ENCODE data around the gene CFAP90.

Gene CFAP90

DNA sequence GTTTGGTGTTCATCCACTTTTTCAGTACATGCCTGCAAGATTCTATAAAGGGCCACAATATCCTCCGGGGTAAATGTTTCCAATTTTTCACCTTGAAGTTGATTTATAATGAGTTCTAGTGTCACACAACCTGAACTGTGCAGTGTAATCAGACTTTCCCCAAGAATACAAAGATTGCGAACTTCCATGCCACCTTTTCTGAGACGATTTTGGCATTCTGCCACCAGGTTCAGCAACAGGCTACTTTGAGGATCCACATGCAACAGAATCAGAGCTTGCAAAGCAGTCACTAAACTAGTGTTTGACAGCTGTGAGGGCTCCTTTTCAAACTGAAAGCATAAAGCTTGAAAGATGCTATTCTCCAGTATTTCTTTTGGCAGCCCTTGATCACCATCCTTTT lies 16.3 kb upstream of the CFAP90 start:
- DNase-seq: no peak

DNA sequence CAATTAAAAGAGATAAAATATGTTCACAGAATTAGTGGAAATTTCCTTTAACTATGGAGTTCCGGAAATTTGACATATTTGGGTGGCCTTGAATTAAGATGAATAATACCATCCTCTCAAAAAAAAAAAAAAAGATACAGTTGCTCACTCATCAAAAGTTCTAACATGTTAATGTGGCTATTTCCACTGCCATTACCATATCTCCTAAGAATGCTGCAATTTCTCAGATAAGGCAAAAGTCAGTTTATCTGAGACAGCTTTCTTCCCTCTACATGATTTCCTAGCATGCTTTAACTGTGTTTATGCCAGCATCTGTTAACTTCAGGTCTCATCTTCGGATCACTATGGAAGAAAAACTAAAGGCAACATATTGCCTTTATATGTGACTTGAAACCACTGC lies 15.3 kb upstream of the CFAP90 start:
- DNase-seq: no peak

DNA sequence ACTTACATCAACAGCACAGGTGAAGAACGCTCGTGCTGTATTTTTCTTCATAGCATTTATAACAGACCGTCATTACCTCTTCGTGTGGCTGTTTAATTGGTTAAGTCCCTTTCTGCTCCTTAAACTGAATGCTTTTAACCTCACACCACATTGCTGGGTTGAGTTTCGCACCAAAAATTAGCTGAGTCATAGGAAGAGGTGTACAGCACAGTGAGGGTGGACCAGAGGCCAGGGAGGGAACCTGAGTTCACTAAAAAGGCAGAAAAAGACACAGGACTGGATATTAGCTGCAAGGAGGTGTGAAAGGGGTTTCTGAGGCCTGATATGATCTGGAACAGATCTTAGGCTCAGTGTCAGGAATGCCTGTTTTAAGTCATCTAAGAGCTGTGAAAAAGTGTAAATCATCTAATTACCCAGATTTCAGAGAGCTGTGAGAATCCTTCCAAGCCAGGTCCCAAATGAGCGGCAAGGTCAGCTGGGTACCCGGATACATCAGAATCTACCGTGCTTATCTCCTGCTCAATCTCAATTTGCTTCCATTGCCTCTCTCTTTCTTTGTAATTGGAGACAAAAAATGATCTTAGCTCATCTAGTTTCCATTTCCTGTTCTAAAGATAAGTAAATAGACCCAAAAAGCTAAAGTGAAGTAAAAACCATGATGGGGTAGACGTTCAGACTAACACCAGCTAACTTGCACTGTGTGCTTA lies 7.1 kb upstream of the CFAP90 start:
- no peak for DNase-seq

DNA sequence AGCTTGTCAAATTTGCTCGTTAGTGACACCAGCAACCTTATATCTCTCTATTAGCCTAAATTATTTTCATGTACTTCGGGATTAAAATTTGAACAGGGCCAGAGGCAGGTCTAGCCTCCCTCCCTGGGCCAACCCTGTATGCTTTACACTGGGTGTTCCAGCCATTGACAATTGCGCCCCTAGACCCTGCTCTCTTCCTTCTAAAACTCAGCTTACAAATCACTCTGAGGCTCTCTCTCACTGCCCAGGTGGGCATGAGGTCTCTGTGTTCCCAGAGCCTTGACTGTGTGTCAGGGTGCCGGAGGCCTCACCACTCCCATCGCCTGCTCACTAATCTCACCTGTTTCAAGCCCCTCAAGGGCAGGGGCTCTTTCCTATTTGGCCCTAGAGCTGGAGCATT lies 6.4 kb upstream of the CFAP90 start:
- DNase-seq: no peak

DNA sequence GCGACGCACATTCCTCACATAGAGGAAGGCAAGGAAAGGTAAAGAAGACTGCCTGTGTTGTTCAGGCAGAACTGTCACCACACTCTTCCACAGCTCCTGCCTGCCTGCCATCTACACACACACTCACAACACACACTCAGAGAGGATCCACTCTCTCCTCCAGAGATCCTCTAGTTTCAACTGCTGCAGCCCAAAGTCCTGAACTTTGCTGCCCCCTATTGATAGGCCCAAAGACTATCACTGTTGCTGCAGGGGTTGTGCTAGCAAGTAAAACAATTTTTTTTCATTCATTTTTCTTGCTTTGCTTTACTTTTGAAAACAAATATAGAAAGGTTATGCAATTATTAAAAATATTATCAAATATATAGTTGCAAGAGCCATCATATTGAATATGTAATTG lies 5.9 kb upstream of the CFAP90 start:
- DNase-seq: no peak

DNA sequence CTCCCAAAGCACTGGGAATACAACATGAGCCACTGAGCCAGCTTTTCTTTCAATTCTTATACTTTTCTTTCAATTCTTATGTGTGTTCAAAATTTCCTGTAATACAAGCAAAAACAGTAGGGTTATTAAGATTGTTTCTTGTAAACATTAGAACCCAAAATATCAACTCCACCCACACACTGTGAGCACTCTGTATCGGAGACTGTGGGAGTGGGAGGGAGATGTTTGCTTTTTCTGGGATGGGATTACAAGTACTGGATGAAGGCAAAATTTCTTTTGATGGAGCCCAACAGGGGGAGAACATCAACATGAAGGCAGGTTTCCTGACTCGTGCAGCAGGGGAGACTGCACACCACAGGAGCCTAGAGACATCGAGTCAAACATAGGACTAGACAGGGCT lies 4.7 kb upstream of the CFAP90 start:
- no peak for DNase-seq

DNA sequence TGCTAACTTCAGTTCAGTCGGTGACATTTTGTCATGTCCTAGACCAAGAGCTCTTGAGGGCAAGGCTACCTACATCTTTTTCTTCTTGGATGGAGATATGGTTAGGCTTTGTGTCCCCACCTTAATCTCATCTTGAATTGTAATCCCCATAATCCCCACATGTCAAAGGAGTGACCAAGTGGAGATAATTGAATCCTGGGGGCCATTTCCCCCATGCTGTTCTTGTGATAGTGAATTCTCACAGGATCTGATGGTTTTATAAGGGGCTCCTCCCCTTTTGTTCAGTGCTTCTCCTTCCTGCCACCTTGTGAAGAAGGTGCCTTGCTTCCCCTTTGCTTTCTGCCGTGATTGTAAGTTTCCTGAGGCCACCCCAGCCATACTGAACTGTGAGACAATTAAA lies 2.1 kb upstream of the CFAP90 start:
- DNase-seq: no peak

DNA sequence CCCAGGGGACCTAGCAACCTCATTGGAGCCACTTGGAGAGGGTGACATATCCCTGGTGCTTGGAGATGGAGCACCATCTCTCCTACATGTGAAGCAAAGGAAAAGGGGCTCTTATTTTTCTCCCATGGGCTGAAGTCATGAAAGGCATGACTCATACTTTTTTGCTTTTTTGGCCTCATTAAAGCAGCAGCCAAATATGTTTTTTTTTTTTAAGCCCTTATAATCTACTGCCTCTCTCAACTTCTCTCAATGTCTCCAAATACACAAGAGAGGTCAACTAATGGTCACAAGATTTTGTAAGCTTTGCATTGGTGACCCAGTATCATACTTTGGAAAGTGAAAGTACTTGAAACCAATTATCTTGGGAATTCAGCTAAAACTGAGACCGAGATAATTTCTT lies 1.6 kb upstream of the CFAP90 start:
- no peak for DNase-seq

DNA sequence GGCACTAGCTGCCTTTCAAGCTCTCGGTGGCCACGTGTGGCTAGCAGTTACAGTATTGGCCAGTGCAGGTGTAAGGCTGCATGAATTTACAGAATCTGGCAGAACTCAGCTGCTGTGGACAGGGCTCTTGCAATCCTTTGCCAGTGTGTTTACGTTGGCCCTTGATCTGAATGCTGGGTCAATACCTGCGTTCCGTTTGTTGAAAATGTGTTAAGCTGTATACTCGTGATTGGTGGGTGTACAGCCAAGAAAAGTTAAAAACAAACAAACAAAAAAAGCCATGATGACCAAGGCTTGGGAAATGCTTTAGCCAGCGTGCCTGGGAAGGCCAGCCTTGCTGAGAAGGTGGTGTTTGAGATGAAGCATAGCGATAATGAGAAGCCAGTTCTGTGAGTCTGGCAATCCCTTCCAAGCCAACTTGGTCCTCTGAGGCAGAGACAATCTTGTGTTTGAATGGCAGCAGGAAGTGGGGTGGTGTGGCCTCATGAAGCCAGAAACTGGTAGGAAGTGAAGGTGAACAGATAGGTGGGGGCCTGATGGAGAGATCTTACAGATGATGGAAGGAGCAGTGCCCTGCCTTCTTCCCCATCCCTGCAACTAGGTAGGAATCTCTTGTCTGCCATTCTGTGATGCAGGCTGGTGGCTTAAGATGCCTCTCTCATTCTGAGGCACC lies 820 bp upstream of the CFAP90 start:
- no peak for DNase-seq

DNA sequence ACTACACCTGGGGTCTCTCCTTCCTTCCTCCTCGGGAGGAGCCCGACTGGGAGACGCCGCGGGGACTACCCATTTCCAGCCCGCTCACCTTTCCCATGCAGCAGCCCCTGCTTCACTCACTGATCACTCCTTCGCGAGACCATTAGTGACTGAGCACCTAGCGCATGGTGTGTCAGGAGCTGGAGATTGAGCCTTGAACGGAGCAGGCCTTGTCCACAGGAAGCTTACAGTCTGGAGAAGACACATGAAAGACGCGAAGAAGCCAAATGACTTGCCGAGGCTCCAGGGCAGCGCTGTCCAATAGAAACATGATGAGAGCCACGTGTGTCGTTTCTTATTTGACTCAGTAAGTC lies 283 bp upstream of the CFAP90 start:
- no peak for DNase-seq

DNA sequence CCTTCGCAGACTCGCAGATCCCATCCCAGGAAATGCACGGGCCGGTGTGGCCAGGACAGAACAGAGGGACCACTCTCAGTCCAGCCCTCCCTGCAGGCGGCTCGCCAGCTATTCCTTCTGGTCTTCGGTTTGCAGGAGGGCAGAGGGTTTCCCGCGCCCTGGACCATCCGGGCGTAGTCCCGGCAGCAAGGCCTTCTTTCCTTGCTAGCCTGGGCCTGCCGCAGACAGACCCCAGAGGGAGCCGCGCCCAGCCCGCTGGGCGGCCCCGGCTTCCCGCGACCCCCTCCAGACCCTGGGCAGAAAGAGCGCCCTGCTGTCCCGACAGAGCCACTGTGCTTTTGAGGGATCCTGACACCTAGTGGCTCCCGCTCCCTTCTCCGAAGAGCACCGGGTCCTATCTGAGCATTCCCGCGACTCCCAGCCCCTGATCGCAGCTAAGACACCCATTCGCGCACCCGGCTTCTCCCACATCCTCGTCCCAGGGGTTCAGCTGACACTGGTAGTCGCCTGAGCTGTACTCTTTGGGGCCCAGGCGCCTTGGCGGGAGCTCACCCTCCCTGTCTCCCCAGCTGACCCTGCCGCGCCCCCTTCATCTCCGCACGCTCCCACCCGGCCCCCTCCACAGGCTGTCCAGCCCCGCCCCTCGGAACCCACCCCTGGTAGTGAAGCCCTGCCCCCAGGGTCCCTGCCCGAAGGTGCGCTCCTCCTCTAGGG lies 1.1 kb downstream of the CFAP90 start:
- DNase-seq: no peak

DNA sequence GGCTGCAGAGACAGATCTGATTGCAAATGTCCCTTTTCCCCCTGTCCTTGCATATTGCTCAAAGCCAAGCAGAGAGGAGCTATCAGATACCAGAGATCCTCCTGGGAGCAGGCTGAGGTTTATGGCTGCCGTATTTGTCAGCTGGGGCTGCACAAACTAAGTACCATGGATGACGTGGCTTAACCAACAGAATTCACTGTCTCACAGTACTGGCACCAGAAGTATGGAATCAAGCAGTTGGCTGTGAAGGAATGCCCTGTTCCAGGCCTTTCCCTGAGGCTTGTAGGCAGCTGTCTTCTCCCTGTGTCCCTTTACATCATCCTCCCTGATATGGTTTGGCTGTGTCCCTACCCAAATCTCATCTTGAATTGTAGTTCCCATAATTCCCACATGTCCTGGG lies 2.6 kb downstream of the CFAP90 start:
- no peak for DNase-seq

DNA sequence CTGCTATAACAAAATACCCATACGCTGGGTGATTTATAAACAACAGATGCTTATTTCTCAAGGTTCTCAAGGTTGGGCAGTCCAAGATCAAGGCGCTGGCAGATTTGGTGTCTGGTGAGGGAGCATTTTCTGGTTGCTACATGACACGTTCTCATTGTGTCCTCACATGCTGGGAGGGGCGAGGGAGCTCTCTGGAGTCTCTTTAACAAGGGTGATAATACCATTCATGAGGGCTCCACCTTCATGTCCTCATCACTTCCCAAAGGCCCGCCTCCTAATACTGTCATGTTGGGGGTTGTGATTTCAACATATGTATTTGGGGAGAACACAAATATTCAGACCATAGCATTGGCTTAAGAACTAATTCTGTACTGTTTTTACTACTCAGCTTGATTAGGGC lies 4.6 kb downstream of the CFAP90 start:
- no peak for DNase-seq

DNA sequence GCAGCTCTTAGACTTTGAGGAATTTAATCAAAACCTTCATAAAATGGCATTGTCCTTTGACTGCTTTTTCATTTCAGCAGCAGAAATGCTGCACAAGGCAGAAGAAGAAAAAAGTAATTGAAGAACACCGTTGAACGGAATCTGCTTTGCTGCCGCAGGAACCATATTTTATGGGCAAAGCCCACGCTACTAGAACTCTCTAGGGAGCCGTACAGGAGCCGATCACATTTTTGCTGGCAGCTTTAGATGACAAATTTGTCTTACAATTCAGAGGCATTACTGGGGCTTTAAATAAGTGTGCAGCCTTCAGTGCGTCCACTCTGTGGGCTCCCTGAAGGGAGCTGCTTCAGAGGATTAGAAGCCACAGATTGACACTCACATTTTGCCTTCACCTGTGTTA lies 5.4 kb downstream of the CFAP90 start:
- no peak for DNase-seq

DNA sequence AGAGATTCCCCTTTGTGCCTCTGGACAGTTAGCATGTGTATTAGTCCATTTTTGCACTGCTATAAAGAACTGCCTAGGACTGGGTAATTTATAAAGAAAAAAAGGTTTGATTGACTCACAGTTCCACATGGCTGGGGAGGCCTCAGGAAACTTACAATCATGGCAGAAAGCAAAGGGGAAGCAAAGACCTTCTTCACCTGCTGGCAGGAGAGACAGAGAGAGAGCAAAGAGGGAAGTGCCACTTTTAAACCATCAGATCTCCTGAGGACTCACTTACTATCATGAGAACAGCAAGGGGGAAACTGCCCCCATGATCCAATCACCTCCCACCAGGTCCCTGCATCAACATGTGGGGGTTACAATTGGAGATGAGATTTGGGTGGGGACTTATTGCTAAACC lies 6.0 kb downstream of the CFAP90 start:
- no peak for DNase-seq

DNA sequence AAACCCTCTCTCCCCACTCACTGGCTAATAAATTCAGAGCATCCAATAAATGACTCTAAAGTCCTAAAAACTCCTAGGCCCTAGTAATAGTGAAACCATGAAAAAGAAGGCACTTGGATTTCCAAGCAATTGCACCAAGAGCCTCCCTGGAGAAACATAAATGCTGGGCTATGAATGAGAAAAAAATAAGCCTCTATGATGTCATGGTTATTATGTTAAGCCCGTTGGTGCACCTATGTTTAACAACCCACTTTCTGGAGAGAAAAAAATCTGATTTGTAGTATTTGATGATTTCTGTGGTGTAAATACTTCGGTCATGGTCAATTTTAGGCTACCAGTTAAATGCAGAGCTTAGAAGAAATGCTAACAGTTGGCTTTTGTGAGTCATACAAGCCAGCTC lies 8.4 kb downstream of the CFAP90 start:
- DNase-seq: no peak

DNA sequence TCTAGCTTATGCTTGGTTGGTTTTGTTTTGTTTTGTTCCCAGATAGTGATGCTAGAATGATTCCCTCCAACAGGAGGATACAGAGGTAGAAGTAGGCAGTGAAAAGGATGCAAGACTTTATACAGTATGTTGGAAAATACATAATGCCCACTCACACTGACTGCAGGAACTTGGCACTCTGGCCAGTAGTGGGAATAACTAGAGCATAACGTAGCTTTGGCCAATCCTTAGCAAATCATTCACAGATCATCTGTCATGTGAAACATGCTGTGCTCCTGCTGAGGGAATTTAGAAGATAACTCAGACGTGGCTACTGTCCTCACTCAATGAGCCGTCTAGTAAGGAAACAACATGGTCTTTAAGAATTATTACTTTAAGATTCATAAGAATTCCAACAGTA lies 13.5 kb downstream of the CFAP90 start:
- DNase-seq: no peak

DNA sequence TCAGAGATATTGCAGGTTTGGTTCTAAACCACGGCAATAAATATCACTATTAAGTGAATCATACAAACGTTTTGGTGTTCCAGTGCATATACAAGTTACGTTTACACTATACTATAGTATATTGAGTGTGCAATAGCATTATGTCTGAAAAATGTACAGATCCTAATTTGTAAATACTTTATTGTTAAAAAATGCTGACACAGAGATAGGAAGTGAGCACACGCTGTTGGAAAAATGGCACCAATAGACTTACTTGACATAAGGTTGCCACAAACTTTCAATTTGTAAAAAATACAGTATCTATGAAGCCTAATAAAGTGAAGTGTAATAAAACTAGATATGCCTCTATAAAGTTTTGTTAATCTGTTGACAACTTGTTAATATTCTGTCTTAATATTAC lies 16.0 kb downstream of the CFAP90 start:
- no peak for DNase-seq

DNA sequence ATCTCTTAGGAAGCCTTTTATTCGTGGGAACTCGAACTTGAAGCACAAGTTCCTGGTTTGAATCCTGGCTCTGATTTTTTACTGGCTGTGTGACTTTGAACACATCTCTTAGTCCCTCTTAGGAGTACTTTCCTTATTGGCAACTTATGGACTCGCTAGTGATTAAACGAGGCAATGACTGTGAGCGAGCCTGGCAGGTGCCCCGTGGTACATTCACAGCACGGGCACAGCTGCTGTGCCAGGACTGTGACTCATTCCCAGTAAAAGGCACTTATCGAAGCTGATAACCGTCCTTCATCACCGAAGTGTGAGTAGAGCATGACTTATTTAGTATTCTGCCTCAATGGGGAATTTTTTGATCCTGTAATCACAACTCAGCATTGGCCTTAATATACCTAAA lies 22.7 kb downstream of the CFAP90 start:
- no peak for DNase-seq

DNA sequence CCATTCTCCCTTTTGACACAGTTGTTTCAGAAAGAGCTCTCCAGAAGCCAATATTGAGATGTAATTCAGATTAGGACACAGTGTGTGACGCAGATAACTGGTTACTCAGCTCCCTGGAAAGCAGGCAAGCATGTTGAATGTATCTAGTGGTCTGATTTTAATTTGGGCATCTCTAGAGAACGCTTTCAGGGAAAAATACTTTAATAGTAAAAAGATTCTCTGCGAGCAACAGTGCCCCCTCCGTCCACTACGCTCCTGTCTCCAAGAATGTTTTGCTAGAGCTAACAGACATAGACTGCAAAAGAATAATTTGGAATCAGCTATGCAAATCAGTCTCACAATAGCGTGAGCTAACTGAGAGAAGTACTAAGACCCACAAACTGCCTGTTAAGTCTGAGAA lies 23.3 kb downstream of the CFAP90 start:
- DNase-seq: peak; percentile 17

DNA sequence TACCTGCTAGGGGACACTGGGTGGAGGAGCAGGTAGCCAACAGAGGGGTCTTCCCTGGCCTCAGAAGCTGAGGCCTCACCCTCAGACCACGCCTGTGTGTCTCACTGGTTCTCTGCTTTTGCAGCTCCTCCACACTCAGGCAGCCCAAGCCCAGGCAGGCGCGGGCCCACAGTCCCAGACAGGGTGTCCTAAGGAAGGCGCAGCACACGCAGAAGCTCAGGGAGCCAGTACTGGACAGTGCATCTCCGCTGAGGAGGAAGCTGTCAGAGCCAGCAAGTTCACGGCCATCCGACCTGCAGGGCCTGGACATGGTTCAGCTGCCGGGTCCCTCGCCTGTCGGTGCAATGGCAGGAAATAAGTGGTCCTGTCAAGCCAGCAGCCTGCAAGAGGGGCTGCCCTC lies 25.3 kb downstream of the CFAP90 start:
- DNase-seq: no peak

DNA sequence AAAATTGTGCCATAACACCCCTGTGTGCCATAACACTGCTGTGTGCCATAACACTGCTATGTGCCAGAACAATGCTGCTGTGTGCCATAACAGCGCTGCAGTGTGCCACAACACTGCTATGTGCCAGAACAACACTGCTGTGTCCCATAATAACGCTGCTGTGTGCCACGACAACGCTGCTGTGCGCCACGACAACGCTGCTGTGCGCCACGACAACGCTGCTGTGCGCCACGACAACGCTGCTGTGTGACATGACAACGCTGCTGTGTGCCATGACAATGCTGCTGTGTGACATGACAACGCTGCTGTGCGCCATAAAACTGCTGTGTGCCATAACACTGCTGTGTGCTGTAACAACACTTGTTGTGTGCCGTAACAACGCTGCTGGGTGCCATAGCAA lies 25.9 kb downstream of the CFAP90 start:
- no peak for DNase-seq

DNA sequence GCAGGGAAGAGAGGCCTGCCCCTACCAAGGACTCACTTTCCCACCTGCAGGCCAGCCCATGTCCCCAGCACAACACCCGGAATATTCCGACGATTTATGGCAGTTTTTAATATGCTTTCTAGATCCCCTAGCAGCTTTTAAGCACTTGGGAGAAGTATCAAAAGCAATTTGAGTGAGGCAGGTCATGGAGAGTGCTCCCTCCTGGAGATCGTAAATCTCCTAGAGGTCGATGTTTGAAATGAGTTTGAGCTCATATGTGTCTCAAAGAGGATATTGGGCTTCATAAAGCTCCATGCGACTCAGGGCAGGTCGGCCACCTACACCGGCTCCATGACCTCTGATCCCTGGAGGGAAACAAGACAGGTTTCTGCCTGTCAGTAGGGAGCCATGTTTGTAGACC lies 27.3 kb downstream of the CFAP90 start:
- no peak for DNase-seq

DNA sequence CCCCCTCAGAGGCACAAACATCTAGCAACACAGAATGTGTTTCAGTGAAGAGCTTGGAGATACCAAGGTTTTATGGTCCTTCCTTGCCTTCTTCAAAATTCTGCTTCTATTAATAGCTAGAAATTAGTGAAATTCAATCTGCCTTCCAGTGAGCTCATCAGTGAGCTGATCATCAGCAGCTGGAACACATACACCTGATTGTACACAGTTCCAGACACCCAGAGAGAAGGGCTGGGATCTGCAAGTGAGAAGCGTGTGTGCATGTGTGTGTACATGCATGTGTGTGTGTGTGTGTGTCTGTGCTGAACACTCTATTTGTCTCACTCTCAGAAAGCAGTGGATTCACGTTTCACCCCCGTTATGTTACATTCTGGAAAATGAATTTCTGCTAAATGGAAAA lies 28.5 kb downstream of the CFAP90 start:
- no peak for DNase-seq

DNA sequence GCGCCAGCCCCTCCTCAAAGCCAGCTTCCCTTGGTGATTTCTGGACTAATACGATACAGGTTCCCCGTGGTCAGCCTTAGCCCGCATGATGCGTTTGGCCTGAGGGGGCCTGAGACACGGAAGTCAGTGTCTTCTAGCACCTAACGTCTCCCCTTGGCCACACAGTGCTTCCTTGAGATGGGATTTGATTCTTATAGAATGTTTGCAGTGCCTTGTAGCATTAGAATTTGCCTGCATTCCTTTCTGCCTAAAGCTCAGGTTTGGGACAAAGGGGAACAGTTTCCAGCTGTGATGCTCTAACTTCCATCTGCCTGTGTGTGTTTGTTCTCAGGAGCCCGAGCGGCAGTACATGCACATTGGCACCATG lies 34.4 kb downstream of the CFAP90 start:
- DNase-seq: no peak
